ENCODE data around the gene SLC15A2. TPM values are rescaled to one million over a fixed set of nuclear protein-coding genes. Genes with fewer than 3 reads are reported as not detected.

Gene SLC15A2
- total and polyA plus RNA-seq, 2 experiments from 2014 or later: 0.26 to 0.90 TPM

GRCh38 chr3:121992601-121993560 is 98.7 kb downstream of the SLC15A2 start (continued):
- TF ChIP-seq STAT1 (IDR thresholded peaks at IDR 0.05; ENCODE audit: unreplicated experiment) (no peak), JUNB (IDR thresholded peaks at IDR 0.05; ENCODE audit: unreplicated experiment) (no peak), CTCF (conservative IDR thresholded peaks at IDR 0.05; ENCODE audit: low read depth in 2 of 2) (no peak), NANOG (IDR thresholded peaks at IDR 0.05; ENCODE audit: borderline replicate concordance) (no peak), EZH2phosphoT487 (IDR thresholded peaks at IDR 0.05; ENCODE audit: unreplicated experiment) (no peak), ETS1 (IDR thresholded peaks at IDR 0.05) (no peak), CREB1 (CRISPR knock-in tag; IDR thresholded peaks at IDR 0.05; ENCODE audit: low read depth) (no peak)

Other genes starting within 250 kb of the SLC15A2 start
- 0.66 and 0.93 TPM in 2 replicates for gene HCLS1, start 233.5 kb upstream of the SLC15A2 start, total RNA-seq (2014; rRNA removed; shearing (Covaris generic))
- 0.63 and 1.1 TPM in 2 replicates for gene HCLS1, start 233.5 kb upstream of the SLC15A2 start, polyA plus RNA-seq (2016; fragmentation: Nextera tagmentation; extraction: Ambion mirVana)
- 19.8 and 34.5 TPM in 2 replicates for gene GOLGB1, start 144.7 kb upstream of the SLC15A2 start, total RNA-seq (2014; rRNA removed; shearing (Covaris generic))
- gene GOLGB1, start 144.7 kb upstream of the SLC15A2 start, polyA plus RNA-seq (2016; fragmentation: Nextera tagmentation; extraction: Ambion mirVana): 43.7 and 56.8 TPM in 2 replicates
- 31.8 and 39.0 TPM in 2 replicates for gene IQCB1, start 59.3 kb upstream of the SLC15A2 start, total RNA-seq (2014; rRNA removed; shearing (Covaris generic))
- gene IQCB1, start 59.3 kb upstream of the SLC15A2 start, polyA plus RNA-seq (2016; fragmentation: Nextera tagmentation; extraction: Ambion mirVana): 22.5 and 28.8 TPM in 2 replicates
- gene EAF2, start 59.2 kb upstream of the SLC15A2 start, total RNA-seq (2014; rRNA removed; shearing (Covaris generic)): 5.7 and 8.8 TPM in 2 replicates
- gene EAF2, start 59.2 kb upstream of the SLC15A2 start, polyA plus RNA-seq (2016; fragmentation: Nextera tagmentation; extraction: Ambion mirVana): 14.7 and 15.0 TPM in 2 replicates
- 0.97 and 1.2 TPM in 2 replicates for gene ILDR1, start 127.8 kb downstream of the SLC15A2 start, total RNA-seq (2014; rRNA removed; shearing (Covaris generic))
- 0.16 and 0.66 TPM in 2 replicates for gene ILDR1, start 127.8 kb downstream of the SLC15A2 start, polyA plus RNA-seq (2016; fragmentation: Nextera tagmentation; extraction: Ambion mirVana)
- gene CD86, start 161.0 kb downstream of the SLC15A2 start, total RNA-seq (2014; rRNA removed; shearing (Covaris generic)): 0.97 TPM in 1 of 2 replicates, not detected in the other
- gene CD86, start 161.0 kb downstream of the SLC15A2 start, polyA plus RNA-seq (2016; fragmentation: Nextera tagmentation; extraction: Ambion mirVana): not detected in 2 replicates

Data from GM23338 (cell line).